Bronchial epithelial cell (primary cell): ENCODE results near the gene KANK3. TPM values are rescaled to one million over a fixed set of nuclear protein-coding genes. Genes with fewer than 3 reads are reported as not detected.

Experiments
- DNase-seq: peaks from one replicate; pipeline ENCODE4 v3.0.0-alpha.2; 2010; ENCODE audit warnings: low read depth
- FAIRE-seq: peaks from 2 replicates; lab custom pipeline; 2011; peaks lifted over from hg19 to GRCh38; lab: Jason Lieb, UNC
- H3K27me3 ChIP-seq: 2 replicates; pipeline ENCODE4 v1.5.1; 2011; ENCODE audit warnings: low read length; ENCODE audit not compliant: control insufficient read depth, insufficient read depth
- H3K36me3 ChIP-seq: 2 replicates; pipeline ENCODE4 v1.5.1; 2011; ENCODE audit warnings: low read length; ENCODE audit not compliant: control insufficient read depth, insufficient read depth
- H3K4me3 ChIP-seq: 2 replicates; pipeline ENCODE4 v1.5.1; 2011; ENCODE audit warnings: mild to moderate bottlenecking, low read depth, low read length, control low read depth
- CTCF ChIP-seq: IDR thresholded peaks from 2 replicates; pipeline ENCODE4 v1.5.1; 2011; ENCODE audit warnings: mild to moderate bottlenecking, moderate library complexity, low read length, control low read depth, inconsistent platforms; ENCODE audit not compliant: insufficient read depth, severe bottlenecking
- total RNA-seq: library from RNA; depleted of rRNA; stranded (reverse); fragments of >200 nt; gene quantifications from 2 replicates; pipeline ENCODE4 v1.2.1, GENCODE V29; 2014

The KANK3 gene
- total RNA-seq, 1 donor from 2014 or later = 2.4 TPM

GRCh38 chr19:8323781-8324185, 19.3 kb downstream of the KANK3 start:
- FAIRE-seq = no peak

GRCh38 chr19:8322638-8322997, 20.4 kb downstream of the KANK3 start:
- peaks cover 12% of the 10 kb centered on the region for H3K36me3 ChIP-seq
- no peak for TF ChIP-seq CTCF
- no peaks in the 10 kb centered on the region for H3K27me3 ChIP-seq
- H3K4me3 ChIP-seq = peak overlapping the region; percentile 77
- no peak for DNase-seq
- FAIRE-seq = no peak

More at GRCh38 chr19:8323781-8324185, 19.3 kb downstream of the KANK3 start:
- Histone ChIP-seq H3K4me3 (no peak overlapping the region), H3K36me3 (peaks cover 12% of the 10 kb centered on the region), H3K27me3 (no peaks in the 10 kb centered on the region)
- no peak for DNase-seq
- TF ChIP-seq CTCF = no peak

GRCh38 chr19:8321986-8322637, 20.9 kb downstream of the KANK3 start:
- no peak for TF ChIP-seq CTCF
- peak overlapping the region; percentile 77 for H3K4me3 ChIP-seq
- H3K36me3 ChIP-seq = peaks cover 12% of the 10 kb centered on the region
- no peaks in the 10 kb centered on the region for H3K27me3 ChIP-seq
- no peak for FAIRE-seq
- no peak for DNase-seq

GRCh38 chr19:8321067-8321985, 21.7 kb downstream of the KANK3 start, which contains the start of the genes NDUFA7 and RPS28:
Gene NDUFA7, minus strand, starts transcription at chr19:8321375. Its CDS starts 17 bp downstream, at chr19:8321358.
Gene RPS28, plus strand, starts transcription at chr19:8321496. Its CDS starts 35 bp downstream, at chr19:8321531.
- H3K4me3 ChIP-seq = peak within 1 kb of the TSS; percentile 77
- peaks cover 12% of the 10 kb centered on the region for H3K36me3 ChIP-seq
- peak; percentile 36 for TF ChIP-seq CTCF
- FAIRE-seq = no peak
- DNase-seq = peak; percentile 80
- no peaks in the 10 kb centered on the region for H3K27me3 ChIP-seq

- no peak for TF ChIP-seq CTCF
- Histone ChIP-seq H3K36me3 (peaks cover 12% of the 10 kb centered on the region), H3K4me3 (peak overlapping the region; percentile 77), H3K27me3 (no peaks in the 10 kb centered on the region)
- FAIRE-seq (no peak), DNase-seq (no peak)
Observed at GRCh38 chr19:8320564-8321066, 22.4 kb downstream of the KANK3 start.
